ENCODE data around the gene ABHD17B. TPM values are rescaled to one million over a fixed set of nuclear protein-coding genes. Genes with fewer than 3 reads are reported as not detected.

The ABHD17B gene
- total RNA-seq, 1 experiment from 2014 or later = 12.9 TPM

GRCh38 chr9:71820403-71820921 is 90.5 kb downstream of the ABHD17B start:
- DNase-seq = no peak
- Histone ChIP-seq H3K4me3 (ENCODE audit: low read length) (no peak overlapping the region), H3K4me1 (ENCODE audit: low read length) (no peaks in the 10 kb centered on the region), H4K20me1 (ENCODE audit: insufficient read depth, low read depth, low read length) (no peaks in the 10 kb centered on the region), H3K9me2 (replicated peaks; ENCODE audit: insufficient read depth, low read length) (no peaks in the 10 kb centered on the region), H3K36me3 (ENCODE audit: insufficient read depth, low read length) (no peaks in the 10 kb centered on the region), H3K79me2 (ENCODE audit: low read length) (no peaks in the 10 kb centered on the region), H3K27me3 (ENCODE audit: low read length) (no peaks in the 10 kb centered on the region), H3K9ac (ENCODE audit: low read length) (no peak overlapping the region), H3K4me2 (ENCODE audit: low read depth, low read length, poor library complexity, severe bottlenecking) (no peak overlapping the region), H3K27ac (ENCODE audit: low read length) (no peak overlapping the region), H3K9me3 (ENCODE audit: low read length) (no peaks in the 10 kb centered on the region), H2AFZ (ENCODE audit: low read length) (no peak overlapping the region)

GRCh38 chr9:71819115-71819739 is 91.8 kb downstream of the ABHD17B start:
- Histone ChIP-seq H3K4me3 (ENCODE audit: low read length) (no peak overlapping the region), H2AFZ (ENCODE audit: low read length) (no peak overlapping the region), H3K27ac (ENCODE audit: low read length) (no peak overlapping the region), H3K4me2 (ENCODE audit: low read depth, low read length, poor library complexity, severe bottlenecking) (no peak overlapping the region), H3K36me3 (ENCODE audit: insufficient read depth, low read length) (no peaks in the 10 kb centered on the region), H3K27me3 (ENCODE audit: low read length) (no peaks in the 10 kb centered on the region), H3K9me3 (ENCODE audit: low read length) (no peaks in the 10 kb centered on the region), H3K4me1 (ENCODE audit: low read length) (no peaks in the 10 kb centered on the region), H3K79me2 (ENCODE audit: low read length) (no peaks in the 10 kb centered on the region), H3K9me2 (replicated peaks; ENCODE audit: insufficient read depth, low read length) (no peaks in the 10 kb centered on the region), H4K20me1 (ENCODE audit: insufficient read depth, low read depth, low read length) (no peaks in the 10 kb centered on the region), H3K9ac (ENCODE audit: low read length) (no peak overlapping the region)
- DNase-seq = peak; percentile 65

- Histone ChIP-seq H4K20me1 (ENCODE audit: insufficient read depth, low read depth, low read length) (no peaks in the 10 kb centered on the region), H3K9me2 (replicated peaks; ENCODE audit: insufficient read depth, low read length) (no peaks in the 10 kb centered on the region), H2AFZ (ENCODE audit: low read length) (no peak overlapping the region), H3K36me3 (ENCODE audit: insufficient read depth, low read length) (no peaks in the 10 kb centered on the region), H3K27ac (ENCODE audit: low read length) (no peak overlapping the region), H3K9ac (ENCODE audit: low read length) (no peak overlapping the region), H3K27me3 (ENCODE audit: low read length) (no peaks in the 10 kb centered on the region), H3K4me3 (ENCODE audit: low read length) (no peak overlapping the region), H3K79me2 (ENCODE audit: low read length) (no peaks in the 10 kb centered on the region), H3K4me2 (ENCODE audit: low read depth, low read length, poor library complexity, severe bottlenecking) (no peak overlapping the region), H3K9me3 (ENCODE audit: low read length) (no peaks in the 10 kb centered on the region), H3K4me1 (ENCODE audit: low read length) (no peaks in the 10 kb centered on the region)
- DNase-seq = no peak
Measured at GRCh38 chr9:71816916-71817451, 94.0 kb downstream of the ABHD17B start.

Small RNA genes within 50 kb of the gene (small RNA-seq; reads per million reads assigned to genes)
- gene RF00019 = not detected

Other genes starting within 250 kb of the ABHD17B start
- gene CEMIP2, start 142.7 kb downstream of the ABHD17B start, total RNA-seq (2014; rRNA removed; shearing (Covaris generic); ENCODE audit: low replicate concordance) = 0.07 and 0.61 TPM in 2 replicates
- 6.0 and 9.2 TPM in 2 replicates for gene C9orf85, start 446 bp upstream of the ABHD17B start, total RNA-seq (2014; rRNA removed; shearing (Covaris generic); ENCODE audit: low replicate concordance)
- gene C9orf57, start 149.4 kb upstream of the ABHD17B start, total RNA-seq (2014; rRNA removed; shearing (Covaris generic); ENCODE audit: low replicate concordance) = not detected in 2 replicates
- not detected in 2 replicates for gene GDA, start 238.2 kb upstream of the ABHD17B start, total RNA-seq (2014; rRNA removed; shearing (Covaris generic); ENCODE audit: low replicate concordance)

Measured in Karpas-422 (cell line).